CD4-positive, alpha-beta T cell treated with Interleukin-12 subunit alpha and Interleukin-12 subunit beta, for 1 hour (primary cell): ENCODE measurements around the gene SLF1.

Experiments
- DNase-seq: peaks from one replicate; pipeline ENCODE4 v3.0.0-alpha.2; 2020

SLF1 gene

DNA sequence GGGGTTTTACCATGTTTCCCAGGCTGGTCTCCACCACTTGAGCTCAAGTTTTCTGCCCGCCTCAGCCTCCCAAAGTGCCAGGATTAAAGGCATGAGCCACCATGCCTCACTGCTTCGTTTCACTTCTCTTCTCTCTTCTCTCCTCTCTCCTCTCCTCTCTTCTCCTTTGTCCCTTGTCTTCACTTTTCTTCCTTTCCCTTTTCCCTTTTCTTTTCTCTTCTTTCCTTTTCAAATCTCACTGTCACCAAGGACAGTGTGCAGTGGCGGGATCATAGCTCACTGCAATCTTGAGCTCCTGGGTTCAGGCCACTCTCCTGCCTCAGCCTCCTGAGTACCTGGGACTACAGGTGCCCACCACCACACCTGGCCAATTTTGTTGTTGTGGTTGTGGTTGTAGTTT is 49.5 kb downstream of the SLF1 start:
- no peak for DNase-seq

DNA sequence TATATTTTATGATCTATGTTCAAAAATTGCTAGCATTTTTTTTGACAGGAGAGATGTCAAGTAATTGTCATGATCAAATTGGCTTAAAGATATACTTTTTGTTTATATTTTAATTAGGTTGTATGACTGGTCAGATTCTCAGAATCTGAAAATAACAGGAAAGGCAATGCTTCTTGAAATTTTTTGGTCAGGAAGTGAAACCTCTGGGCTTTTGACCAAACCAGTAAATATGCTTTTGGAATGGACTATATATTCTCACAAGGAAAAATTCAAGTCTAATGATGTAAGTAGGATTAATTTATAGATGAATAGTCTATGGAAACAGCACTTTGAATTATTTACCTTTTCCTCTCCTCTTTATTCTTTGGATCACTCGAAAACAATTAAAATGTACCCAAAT is 52.3 kb downstream of the SLF1 start:
- DNase-seq = no peak

DNA sequence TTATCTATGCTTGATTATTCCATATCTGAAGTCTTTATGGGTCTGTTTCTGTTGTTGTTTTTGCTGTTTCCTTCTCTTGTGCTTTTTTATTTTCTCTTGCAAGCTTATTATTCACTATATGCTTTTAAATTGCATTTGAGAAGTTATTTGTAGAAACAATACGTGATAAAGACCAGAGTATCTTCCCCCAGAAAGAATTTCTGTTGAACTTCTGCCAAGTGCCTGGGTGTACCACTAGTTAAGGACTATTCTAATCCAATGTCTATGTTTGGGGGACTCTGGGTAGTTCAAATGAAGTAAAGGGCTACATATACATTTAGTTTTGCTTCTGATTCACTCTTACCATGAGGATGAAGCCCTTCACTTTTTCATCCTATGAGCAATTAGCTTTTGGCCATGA is 54.3 kb downstream of the SLF1 start:
- no peak for DNase-seq

DNA sequence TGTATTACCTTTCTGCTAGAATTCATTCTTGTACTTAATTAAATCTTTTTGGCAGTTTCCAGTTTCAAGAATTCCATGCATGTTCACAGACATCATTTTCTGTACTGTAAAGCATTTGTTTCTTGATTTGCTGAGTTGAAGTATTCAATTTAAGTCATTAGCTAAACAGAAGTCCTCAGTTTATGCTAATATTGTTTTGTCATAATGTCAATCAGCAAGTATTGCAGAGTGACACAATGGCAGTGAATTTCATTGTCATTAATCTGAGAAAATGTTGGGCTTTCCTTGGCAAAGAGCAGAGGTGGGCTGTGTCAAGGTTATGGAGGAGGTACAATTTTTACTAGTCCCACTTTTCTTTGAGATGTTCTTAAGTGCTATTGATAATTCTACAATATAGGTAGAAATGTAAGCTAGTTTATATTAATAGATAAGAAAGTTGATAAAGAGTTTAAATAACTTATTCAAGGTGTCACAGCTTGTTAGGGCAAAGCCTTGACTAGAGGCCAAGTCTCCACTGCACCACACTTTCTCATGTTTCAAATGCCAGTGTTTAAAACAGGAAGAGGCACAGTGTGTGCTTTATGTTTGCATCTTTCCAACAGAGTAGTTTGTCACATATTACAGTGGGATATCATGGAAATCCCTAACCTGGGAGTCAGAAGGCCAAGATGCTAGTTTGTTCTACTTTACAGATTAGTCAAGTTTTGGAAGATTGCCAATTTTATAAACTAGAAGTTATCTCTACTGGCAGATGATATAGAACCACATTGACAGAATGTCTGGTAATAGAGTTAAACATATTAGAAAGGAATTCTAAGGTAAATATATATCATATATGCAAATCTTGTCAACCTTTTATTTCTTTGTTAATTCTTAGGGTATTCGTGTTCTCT is 56.3 kb downstream of the SLF1 start:
- no peak for DNase-seq

DNA sequence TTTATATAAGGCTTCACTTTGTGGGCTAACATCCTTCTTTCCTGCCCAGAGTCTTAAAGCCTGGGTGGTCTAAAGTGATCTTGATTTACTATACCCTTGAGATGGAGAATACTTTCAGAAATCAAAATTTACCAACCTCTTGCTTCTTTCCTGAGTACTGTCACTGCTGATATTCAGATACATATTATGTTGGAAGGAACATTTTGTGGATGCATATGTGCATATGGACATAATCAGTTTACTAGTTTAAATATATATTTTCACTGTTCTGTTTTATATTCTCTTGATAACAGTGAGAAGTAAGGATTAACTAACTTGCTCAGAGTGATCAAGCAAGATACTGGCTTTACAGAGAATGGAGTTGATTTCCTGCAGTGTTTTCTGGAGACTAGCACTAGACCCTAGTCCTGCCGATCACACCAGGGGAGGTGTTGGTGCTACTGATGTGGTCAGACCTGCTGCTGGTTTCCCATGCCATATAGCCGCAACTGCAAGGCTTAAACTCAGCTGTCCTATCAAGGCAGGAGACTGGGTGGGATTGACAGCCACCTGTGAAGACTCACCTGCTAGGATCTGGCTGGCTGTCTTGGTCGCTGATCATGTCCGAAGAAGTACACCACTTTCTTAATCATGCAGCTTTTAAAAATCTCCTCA is 57.6 kb downstream of the SLF1 start:
- DNase-seq = no peak

DNA sequence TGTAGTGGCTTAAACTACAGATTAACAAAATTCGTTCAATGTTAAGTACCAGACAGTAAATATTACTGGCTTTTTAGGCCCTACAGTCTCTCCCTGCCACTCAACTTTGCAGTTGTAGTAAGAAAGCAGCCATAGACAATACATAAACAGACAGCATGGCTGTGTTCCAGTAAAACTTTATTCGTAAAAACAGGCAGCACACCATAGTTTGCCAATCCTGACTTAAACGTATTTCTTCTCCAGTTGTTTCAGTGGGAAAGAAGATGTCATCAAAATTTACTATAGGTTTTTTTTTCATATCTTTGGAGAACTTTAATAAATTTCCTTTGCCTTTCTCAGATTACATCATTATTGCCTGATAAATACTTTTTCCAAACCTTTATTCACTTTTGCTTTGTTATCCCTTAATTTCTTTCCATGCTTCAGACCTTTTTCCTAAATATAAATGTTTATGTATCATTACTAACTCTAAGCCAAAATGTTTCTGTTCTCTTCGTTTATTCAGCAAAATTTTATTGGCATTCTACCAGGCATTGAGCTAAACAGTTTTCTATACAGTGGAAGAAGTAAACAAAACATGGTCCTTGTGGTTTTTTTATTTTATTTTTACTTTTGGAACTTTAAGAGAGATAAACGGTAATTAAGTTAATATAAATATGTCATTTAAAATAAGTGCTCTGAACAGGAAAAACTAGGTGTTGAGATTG is 64.5 kb downstream of the SLF1 start:
- DNase-seq = no peak

DNA sequence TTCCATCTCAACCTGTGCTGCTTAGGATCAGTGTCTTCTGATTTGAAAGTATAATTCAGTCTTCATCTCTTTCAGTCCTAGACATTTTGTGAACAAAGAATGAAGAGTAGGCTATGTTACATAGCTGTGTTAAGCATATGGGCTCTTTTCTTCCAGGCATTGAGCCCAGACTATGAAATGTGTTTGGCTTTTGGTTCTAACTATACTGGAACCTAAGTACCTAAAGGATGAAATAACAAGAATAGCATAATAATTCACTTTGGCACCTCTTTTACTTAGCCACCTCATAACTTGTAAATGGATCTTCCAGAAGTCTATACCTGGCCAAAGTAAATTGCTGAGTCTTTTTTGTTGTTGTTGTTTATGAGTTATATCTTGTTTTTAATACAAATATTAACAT is 71.4 kb downstream of the SLF1 start:
- no peak for DNase-seq

DNA sequence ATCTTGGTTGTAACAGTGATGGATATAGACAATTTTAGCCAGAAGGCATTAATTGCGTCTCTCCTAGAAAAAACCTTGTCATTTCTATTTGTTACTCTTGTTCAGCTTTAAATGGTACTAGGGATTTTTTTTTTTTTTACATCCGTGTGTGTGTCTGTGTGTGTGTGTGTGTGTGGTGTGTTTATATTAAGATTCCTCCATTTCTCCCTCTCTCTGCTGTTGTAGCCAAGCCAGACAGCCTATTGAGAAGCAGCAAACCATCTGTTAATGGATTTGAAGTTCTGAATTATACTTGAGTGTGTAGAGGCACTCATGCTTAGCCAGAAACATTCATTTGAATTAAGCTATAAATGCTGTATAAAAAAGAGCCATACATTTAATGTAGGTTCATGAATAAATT is 72.3 kb downstream of the SLF1 start:
- DNase-seq = no peak

DNA sequence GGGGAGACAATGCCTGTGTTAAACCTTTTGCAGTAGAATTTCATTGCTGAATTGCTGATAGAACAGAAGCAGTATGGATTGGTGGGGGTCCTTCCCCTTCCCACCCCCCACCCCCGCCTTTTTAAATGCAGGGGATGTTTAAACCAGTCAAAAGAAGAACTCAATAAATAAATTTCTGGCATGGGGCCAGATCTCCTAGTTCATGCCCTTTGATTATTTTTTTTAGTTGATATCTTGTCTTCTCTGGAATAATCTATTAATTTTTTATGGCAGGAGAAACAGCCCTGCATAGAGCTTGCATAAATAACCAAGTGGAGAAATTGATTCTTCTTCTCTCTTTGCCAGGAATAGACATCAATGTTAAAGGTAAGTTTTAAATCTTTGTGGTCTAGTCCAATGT is 72.8 kb downstream of the SLF1 start:
- no peak for DNase-seq

DNA sequence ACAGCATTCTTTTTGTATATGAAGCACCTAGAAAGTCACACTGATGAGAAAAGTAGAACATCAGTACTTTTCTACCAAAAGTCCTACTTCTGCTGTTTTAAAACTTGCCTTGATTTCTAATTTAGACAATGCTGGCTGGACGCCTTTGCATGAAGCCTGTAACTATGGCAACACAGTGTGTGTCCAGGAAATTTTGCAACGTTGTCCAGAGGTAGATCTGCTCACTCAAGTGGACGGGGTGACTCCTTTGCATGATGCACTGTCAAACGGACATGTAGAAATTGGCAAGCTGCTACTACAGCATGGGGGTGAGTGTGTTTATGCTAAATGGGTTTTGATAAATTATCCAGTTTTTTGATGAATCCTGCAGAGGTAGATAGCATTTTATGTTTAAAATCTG is 73.5 kb downstream of the SLF1 start:
- no peak for DNase-seq

DNA sequence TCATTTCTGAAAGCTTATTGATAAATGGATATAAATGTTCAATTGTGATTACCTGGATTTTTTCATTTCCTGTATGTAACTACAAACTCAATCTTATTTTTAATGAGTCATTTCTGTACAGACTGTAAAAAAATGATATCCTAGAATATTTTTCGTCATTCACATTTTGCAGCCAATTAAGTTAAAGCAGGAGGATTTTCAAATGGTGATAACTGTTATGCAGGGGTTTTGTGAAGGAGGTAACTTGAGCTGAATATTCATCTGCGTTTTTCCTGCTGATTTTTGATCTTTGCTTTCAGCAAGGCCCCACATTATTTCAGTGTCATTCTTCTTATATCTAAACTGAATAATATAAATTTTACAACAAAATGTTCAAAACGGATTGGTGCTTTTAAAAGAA is 74.1 kb downstream of the SLF1 start:
- no peak for DNase-seq

DNA sequence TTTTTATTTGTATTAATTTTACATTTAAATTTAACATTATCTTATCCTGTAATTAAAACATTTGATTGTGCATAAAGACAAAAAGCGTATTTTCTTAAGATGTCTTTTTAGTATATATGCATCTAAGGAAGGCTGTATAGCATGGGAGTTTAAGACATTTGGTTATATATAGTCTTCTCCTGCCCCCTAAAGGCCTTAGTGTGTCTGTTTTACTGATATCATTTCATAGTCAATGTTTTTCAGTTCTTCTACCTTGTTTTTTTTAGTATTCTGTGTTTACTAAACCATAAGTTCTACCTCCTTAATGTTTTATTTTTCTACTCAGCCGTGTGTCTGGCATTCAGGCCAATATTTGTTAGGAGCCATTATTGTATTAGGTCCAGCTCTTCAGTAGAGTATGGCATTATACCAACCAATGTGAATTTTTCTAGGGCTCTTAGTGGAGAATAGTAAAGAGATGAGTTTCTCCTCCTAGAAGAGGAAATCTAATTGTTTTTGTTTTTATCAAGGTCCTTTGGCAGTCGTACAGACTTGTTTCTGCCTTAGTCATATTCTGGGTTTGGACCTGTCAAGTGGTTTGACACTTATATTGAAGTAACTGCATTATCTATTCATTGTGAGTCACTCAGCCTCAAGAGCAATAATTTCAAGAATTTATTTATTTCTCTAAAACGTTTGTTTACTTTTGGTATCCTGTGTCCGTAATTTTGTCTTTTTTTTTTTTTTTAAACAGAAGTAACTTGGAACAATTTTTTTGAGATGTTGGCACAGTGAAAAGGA is 74.8 kb downstream of the SLF1 start:
- DNase-seq = peak; percentile 56

DNA sequence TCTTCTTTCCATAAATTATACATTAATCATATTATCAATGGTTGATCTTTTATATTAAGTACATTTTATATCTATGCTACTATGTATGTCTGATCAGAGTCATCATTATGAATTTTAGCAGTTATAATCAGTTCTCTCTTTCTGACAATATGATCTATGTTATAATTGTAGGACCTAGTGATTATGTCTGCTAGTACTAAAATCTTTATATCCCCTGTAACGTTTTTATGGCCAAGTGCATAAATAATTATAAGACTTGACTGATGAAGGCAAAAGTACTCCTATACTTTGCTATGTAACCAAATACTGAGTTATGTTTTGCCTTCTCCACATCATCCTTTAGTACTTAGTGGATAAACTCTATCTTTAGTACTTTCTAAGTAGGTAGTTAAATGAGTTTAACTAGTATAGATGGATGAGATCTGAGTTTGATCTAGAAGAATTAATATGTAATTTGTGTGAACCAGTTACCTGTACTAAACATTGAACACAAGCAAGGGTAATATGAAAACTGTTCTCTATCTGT is 75.4 kb downstream of the SLF1 start:
- no peak for DNase-seq

DNA sequence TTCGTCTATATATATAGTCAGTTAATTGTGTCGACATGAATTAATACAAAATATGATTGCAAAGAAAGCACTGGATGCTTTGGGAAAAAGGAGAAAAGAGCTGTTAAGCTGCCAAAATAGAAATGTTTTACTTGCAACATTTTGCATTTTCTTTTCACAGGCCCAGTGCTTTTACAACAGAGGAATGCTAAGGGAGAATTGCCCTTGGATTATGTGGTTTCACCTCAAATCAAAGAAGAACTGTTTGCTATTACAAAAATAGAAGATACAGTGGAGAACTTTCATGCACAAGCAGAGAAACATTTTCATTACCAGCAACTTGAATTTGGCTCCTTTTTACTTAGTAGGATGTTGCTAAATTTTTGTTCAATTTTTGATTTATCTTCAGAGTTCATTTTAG is 76.2 kb downstream of the SLF1 start:
- DNase-seq = no peak

DNA sequence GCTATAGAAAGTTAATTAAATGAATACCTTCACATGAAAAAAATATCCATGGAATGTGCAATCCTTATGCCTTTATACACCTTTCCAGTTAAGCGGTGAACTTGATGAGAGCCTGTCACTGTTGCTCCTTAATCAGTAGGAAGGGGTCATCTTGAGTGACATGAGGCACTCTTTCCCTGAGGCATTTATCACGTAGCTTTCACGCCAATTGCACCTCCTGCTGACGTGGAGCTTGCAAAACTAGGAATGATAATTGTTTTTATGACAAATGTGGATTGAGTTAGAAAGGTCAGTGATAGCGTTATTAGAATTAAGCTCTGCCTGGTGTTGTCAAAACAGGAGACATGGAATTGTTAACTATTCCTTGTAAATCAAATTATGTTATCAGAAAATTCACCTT is 79.7 kb downstream of the SLF1 start:
- DNase-seq = no peak

DNA sequence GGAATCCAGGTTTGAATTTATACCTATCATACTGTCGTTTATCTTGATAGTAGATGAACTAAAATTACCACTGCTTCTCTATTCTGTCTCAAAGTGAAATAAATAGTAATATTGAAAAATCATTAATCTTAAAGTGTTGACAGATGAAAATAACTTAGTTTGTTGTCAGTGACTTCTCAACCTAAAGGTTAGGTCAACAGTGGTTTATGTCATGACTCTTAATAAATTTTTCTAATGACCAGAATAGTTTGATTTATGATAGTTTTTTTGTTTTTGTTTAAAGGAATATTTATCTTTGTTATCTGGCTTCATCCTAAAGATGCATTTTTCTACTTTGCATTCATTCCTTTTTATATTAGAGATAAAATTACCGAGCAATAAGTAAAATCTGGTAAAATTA is 81.1 kb downstream of the SLF1 start:
- DNase-seq = no peak

DNA sequence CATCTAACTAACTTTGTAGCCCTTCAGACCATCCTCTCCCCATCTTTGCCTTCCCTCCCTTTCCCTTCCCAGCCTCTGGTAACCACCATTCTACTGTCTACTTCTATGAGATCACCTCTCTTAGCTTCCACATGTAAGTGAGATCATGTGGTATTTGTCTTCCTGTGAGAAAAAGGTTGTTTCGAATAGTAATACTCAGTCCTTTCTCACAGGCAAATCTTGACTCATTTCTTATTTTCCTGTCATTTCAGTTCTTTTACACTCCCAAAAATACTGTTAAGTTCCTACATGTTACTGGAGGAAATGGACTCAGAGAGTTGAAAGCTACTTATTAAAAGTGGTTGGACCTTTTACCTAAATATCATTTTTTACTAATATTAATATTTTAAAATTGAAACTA is 82.1 kb downstream of the SLF1 start:
- DNase-seq = peak; percentile 6

DNA sequence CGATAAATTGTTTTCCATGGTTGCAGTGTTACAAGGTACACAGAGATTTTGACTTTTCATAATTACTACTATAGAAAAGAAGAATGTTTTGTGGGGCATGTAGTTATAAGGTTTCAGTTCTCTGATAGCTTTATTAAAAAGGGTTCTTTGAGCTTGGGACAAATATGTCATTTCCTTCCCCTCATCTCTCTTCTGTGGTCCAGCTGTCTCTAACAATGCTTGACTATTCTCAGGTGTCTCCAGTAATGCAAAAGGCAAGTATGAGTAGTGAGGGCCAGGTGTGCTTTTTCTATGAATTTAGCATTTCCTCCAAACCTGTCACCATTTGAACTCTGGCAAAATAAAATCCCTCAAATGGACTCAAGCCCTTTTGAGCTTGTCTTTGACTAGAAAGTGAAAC is 84.3 kb downstream of the SLF1 start:
- DNase-seq = no peak

DNA sequence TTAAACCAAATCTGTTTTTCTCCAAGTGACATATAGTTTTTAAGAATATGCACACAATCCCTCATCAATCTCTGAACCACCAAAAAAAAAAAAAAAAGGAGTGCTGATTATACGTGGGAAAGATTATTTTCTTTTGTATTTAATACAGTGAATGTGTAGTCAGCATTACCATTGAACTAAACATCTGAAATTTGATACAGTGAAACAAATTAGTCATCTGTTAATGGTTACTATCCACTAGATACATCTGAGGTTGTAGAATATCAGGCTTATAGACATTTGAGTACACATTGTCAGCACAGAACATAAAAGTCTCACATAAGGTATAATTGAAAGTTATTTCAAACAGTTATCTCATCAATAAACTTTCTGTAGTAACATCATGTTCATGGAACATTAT is 87.0 kb downstream of the SLF1 start:
- no peak for DNase-seq

DNA sequence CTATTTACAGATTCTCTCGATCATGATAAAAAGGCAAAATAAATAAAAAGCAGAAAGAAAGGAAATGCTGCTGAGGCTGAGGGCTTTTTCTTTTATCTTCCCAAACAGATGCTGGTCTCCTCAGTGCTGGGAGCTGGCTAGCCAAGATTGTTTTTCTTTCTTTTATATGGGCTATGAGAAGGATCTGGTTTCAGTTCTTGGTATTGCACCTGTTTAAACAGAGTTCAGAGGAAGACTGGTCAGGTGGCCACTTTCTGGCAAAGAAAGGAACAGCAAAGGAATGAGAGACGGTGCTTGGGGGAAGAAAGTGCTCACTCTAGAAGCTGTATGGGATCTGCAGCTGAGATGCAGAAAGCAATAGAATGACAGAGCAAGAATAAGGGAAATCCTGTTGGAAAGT is 88.9 kb downstream of the SLF1 start:
- no peak for DNase-seq

DNA sequence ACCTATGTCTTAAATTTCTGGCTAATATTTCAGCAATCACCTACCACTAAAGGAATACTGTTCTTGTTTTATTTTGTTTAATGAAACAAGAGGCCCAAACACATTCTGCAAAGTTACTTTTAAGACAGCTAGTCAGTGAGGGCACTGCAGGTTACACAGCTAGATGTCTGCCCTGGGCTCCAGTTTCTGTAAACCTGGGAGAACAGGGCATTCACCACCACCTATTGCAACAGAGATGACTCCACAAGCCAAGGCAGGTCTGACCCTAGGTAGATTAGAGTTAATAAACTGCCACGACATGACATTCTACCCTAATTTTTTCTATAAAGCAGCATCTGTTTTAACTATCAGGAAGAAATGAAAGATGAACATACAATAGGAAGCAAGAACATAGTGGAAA is 90.8 kb downstream of the SLF1 start:
- DNase-seq = no peak

DNA sequence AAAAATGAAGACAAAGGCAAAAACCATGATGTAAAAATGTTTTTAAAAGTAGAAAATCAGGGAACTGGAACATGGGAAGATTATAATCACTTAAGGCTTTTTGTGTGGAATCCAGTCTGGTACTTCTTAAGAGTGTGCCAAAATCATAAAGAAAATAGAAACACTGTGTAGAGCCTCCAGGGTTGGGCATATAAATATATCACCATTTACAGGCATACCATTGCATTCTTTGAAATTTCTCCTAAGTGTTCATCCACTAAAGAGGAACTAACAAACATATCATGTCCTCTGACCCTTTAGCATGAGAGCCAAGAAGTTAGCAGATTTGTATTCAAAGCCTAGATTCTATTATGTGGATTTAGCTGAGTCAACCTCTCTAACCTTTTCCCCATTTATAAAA is 93.3 kb downstream of the SLF1 start:
- no peak for DNase-seq

DNA sequence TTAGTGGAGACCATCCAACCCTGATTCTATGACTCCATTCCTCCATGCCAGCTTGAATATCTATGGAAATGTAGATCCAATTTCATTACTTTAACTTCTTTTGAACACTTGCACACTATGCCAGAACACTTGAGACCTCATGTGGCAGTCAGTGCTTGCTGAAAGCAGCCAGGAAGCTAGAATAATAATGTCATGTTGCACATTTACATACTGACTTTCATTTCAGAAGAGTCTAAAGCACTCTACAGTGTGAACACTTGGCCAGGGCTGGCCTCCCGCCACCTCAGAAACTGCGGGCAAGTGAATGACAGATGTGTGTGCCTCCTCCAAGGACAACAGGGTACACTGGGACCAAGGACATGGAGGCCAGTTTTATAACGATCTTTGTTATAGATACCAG is 97.3 kb downstream of the SLF1 start:
- no peak for DNase-seq
